HepG2 (cell line): ENCODE results near the gene DCAKD. TPM values are rescaled to one million over a fixed set of nuclear protein-coding genes. Genes with fewer than 3 reads are reported as not detected.

Experiments used
- ARID3A ChIP-seq: IDR thresholded peaks from 2 replicates; pipeline ENCODE4 v1.6.1; 2012; ENCODE audit warnings: low read depth, low read length, improper control_type of control experiment
- FOXO4 ChIP-seq: sonication (generic); formaldehyde crosslinking; conservative IDR thresholded peaks from 2 replicates; pipeline ENCODE4 v1.8.1; 2023; ENCODE audit warnings: missing genetic modification reagents
- MAFF ChIP-seq: IDR thresholded peaks from 2 replicates; pipeline ENCODE4 v1.6.1; 2011; ENCODE audit warnings: low read depth, low read length, improper control_type of control experiment
- MTERF4 ChIP-seq: sonication (generic); formaldehyde crosslinking; IDR thresholded peaks from 2 replicates; pipeline ENCODE4 v1.8.0; 2023; ENCODE audit warnings: mild to moderate bottlenecking, missing genetic modification reagents
- SMAD1 ChIP-seq: sonication (generic); formaldehyde crosslinking; IDR thresholded peaks from 2 replicates; pipeline ENCODE4 v1.4.0; 2020; ENCODE audit warnings: missing genetic modification reagents, low read depth, mild to moderate bottlenecking, borderline replicate concordance
- ZBTB4 ChIP-seq: sonication (generic); formaldehyde crosslinking; IDR thresholded peaks from 2 replicates; pipeline ENCODE4 v1.4.0; 2020; ENCODE audit warnings: missing genetic modification reagents, mild to moderate bottlenecking, borderline replicate concordance
- ZFP36L1 ChIP-seq: sonication (generic); formaldehyde crosslinking; IDR thresholded peaks from 2 replicates; pipeline ENCODE4 v1.8.0; 2022; ENCODE audit warnings: mild to moderate bottlenecking, missing genetic modification reagents, moderate library complexity
- ZFP90 ChIP-seq: sonication (generic); formaldehyde crosslinking; IDR thresholded peaks from 2 replicates; pipeline ENCODE4 v1.8.0; 2022; ENCODE audit warnings: missing genetic modification reagents, mild to moderate bottlenecking, inconsistent platforms, borderline replicate concordance
- ZFX ChIP-seq: sonication (generic); formaldehyde crosslinking; IDR thresholded peaks from 2 replicates; pipeline ENCODE4 v1.4.0; 2020; ENCODE audit warnings: mild to moderate bottlenecking, low read depth, missing genetic modification reagents, moderate library complexity
- ZNF225 ChIP-seq: sonication (generic); formaldehyde crosslinking; IDR thresholded peaks from 2 replicates; pipeline ENCODE4 v1.4.0; 2020; ENCODE audit warnings: mild to moderate bottlenecking, missing genetic modification reagents
- ZNF251 ChIP-seq: sonication (generic); formaldehyde crosslinking; IDR thresholded peaks from 2 replicates; pipeline ENCODE4 v1.9.0; 2021; ENCODE audit warnings: mild to moderate bottlenecking, missing genetic modification reagents
- ZNF256 ChIP-seq: sonication (generic); formaldehyde crosslinking; conservative IDR thresholded peaks from 2 replicates; pipeline ENCODE4 v1.4.0; 2020; ENCODE audit warnings: missing genetic modification reagents
- ZNF430 ChIP-seq: sonication (generic); formaldehyde crosslinking; IDR thresholded peaks from 2 replicates; pipeline ENCODE4 v1.9.0; 2021; ENCODE audit warnings: mild to moderate bottlenecking, missing genetic modification reagents
- ZNF501 ChIP-seq: sonication (generic); formaldehyde crosslinking; IDR thresholded peaks from 2 replicates; pipeline ENCODE4 v1.5.1; 2020; ENCODE audit warnings: mild to moderate bottlenecking, moderate library complexity, missing genetic modification reagents
- ZNF788 ChIP-seq: sonication (generic); formaldehyde crosslinking; IDR thresholded peaks from 2 replicates; pipeline ENCODE4 v1.5.0; 2020; ENCODE audit warnings: mild to moderate bottlenecking, missing genetic modification reagents, borderline replicate concordance
- ZSCAN30 ChIP-seq: sonication (generic); formaldehyde crosslinking; IDR thresholded peaks from 2 replicates; pipeline ENCODE4 v1.5.0; 2020; ENCODE audit warnings: mild to moderate bottlenecking, missing genetic modification reagents
- polyA plus RNA-seq, 8 experiments: library from polyadenylated mRNA; depleted of rRNA in 3 of 8; stranded (reverse) in 7 of 8; unstranded in 1 of 8; fragments of >200 nt; fragmentation: Illumina TruSeq in 4 of 8; extraction: Trizol in 4 of 8; gene quantifications; 2 replicates each; pipeline versions ENCODE4 v1.2.1 to v1.2.3, GENCODE V29; 2011 to 2016; ENCODE audit warnings: low read depth in 4 of 8, missing spikeins in 1 of 8, mixed read lengths in 1 of 8; ENCODE audit not compliant: insufficient read depth in 1 of 8
- total RNA-seq, 5 experiments: library from RNA; depleted of rRNA; stranded (reverse); fragments of >200 nt; fragmentation: Illumina TruSeq; extraction: Trizol; gene quantifications; 2 replicates each; pipeline ENCODE4 v1.2.3, GENCODE V29; 2016; ENCODE audit warnings: low read depth in 1 of 5

Gene DCAKD
- total and polyA plus RNA-seq, 2 of the 13 experiments (the other 11 are each of a cell fraction or from before 2014, with no cell fraction given), result 25.9 to 29.2 TPM

- TF ChIP-seq FOXO4, result peak; percentile 93
- TF ChIP-seq MTERF4, result peak; percentile 82; the same call in 1 of the 2 replicates
- no peak for TF ChIP-seq ARID3A
- TF ChIP-seq ZNF225 (CRISPR knock-in tag), result peak; percentile 97
- TF ChIP-seq MAFF, result no peak
- peak; percentile 93 for TF ChIP-seq ZFP36L1 (CRISPR knock-in tag)
- TF ChIP-seq ZFX (CRISPR knock-in tag), result peak; percentile 99
- TF ChIP-seq ZNF256, result peak; percentile 63; the same call in 1 of the 2 replicates
- 0 out of 2 replicates have a peak, but pooled peaks have one; percentile 58 for TF ChIP-seq SMAD1 (CRISPR knock-in tag)
- peak; percentile 80; the same call in 1 of the 2 replicates for TF ChIP-seq ZNF788 (CRISPR knock-in tag)
- peak; percentile 94 for TF ChIP-seq ZNF251 (CRISPR knock-in tag)
- no peak for TF ChIP-seq ZSCAN30 (CRISPR knock-in tag)
- peak; percentile 89 for TF ChIP-seq ZNF501 (CRISPR knock-in tag)
- no peak for TF ChIP-seq ZFP90 (CRISPR knock-in tag)
- TF ChIP-seq ZNF430 (CRISPR knock-in tag), result peak; percentile 97
- TF ChIP-seq ZBTB4 (CRISPR knock-in tag), result no peak
These were observed 29.7 kb downstream of the DCAKD start (continued) for GRCh38 chr17:45021607-45022287.
